H1 (cell line): ENCODE data around the gene GRID2. TPM values are rescaled to one million over a fixed set of nuclear protein-coding genes. Genes with fewer than 3 reads are reported as not detected.

ENCODE experiments used
- CTCF ChIA-PET: fragments of 300-600 bp; sonication (Branson Sonifier 250); formaldehyde crosslinking; loops from one replicate; lab custom pipeline; 2021; ENCODE audit not compliant: partially characterized antibody; lab: Charles Lee
- POLR2A ChIA-PET: fragments of 300-600 bp; sonication (Branson Sonifier 250); formaldehyde crosslinking; loops from one replicate; lab custom pipeline; 2021; ENCODE audit warnings: inconsistent platforms; ENCODE audit not compliant: partially characterized antibody; lab: Charles Lee
- DNase-seq, 2 experiments: peaks; one replicate each; pipeline versions ENCODE4 v3.0.0 to v3.0.0-alpha.2; 2010 to 2022; ENCODE audit warnings: low spot score in 2 of 2, low read depth in 1 of 2, mixed read lengths in 1 of 2
- FAIRE-seq: peaks from 2 replicates; lab custom pipeline; 2011; peaks lifted over from hg19 to GRCh38; lab: Jason Lieb, UNC
- H2AFZ ChIP-seq: 2 replicates; pipeline ENCODE4 v1.8.1; 2012; ENCODE audit warnings: low read length, inconsistent platforms
- H2AK5ac ChIP-seq: 2 replicates; pipeline ENCODE4 v1.6.1; 2013; ENCODE audit warnings: low read depth, low read length
- H2BK120ac ChIP-seq: replicated peaks from 2 replicates; pipeline ENCODE3; 2013; ENCODE audit warnings: low read depth, low read length, inconsistent platforms
- H2BK12ac ChIP-seq: 2 replicates; pipeline ENCODE4 v1.6.1; 2013; ENCODE audit warnings: low read depth, low read length
- H2BK15ac ChIP-seq: 2 replicates; pipeline ENCODE4 v1.6.1; 2013; ENCODE audit warnings: low read length
- H2BK20ac ChIP-seq: 2 replicates; pipeline ENCODE4 v1.6.1; 2013; ENCODE audit warnings: low read length
- H2BK5ac ChIP-seq: 2 replicates; pipeline ENCODE4 v1.6.1; 2013; ENCODE audit warnings: low read depth, low read length
- H3K14ac ChIP-seq: 2 replicates; pipeline ENCODE4 v1.6.1; 2013; ENCODE audit warnings: inconsistent platforms; ENCODE audit not compliant: insufficient read length
- H3K18ac ChIP-seq: 2 replicates; pipeline ENCODE4 v1.6.1; 2013; ENCODE audit warnings: low read length; ENCODE audit errors: extremely low read depth
- H3K23ac ChIP-seq: 2 replicates; pipeline ENCODE4 v1.6.1; 2013; ENCODE audit warnings: inconsistent platforms; ENCODE audit not compliant: insufficient read length
- H3K23me2 ChIP-seq: 2 replicates; pipeline ENCODE4 v1.6.1; 2013; ENCODE audit warnings: low read depth, low read length
- H3K27ac ChIP-seq: 2 replicates; pipeline ENCODE4 v1.6.1; 2011; ENCODE audit warnings: low read depth, low read length, inconsistent platforms
- H3K27me3 ChIP-seq, 4 experiments: replicated peaks in 1 of 4; 1 replicate in 1 of 4; 2 replicates in 3 of 4; pipeline versions ENCODE4 v1.6.1 to v1.8.1; 2011 to 2013; ENCODE audit warnings: low read length in 3 of 4, mild to moderate bottlenecking in 3 of 4, inconsistent platforms in 2 of 4, mixed read lengths in 2 of 4, moderate library complexity in 1 of 4; ENCODE audit not compliant: control insufficient read depth in 3 of 4, insufficient read depth in 3 of 4; ENCODE audit errors: extremely low read depth in 1 of 4
- H3K36me3 ChIP-seq, 4 experiments: 2 replicates each; pipeline versions ENCODE4 v1.6.1 to v1.8.1; 2011 to 2013; ENCODE audit warnings: mild to moderate bottlenecking in 4 of 4, low read length in 3 of 4, moderate library complexity in 2 of 4, control low read depth in 1 of 4, inconsistent platforms in 1 of 4; ENCODE audit not compliant: insufficient read depth in 4 of 4, control insufficient read depth in 2 of 4
- H3K4ac ChIP-seq: replicated peaks from 2 replicates; pipeline ENCODE3; 2013; ENCODE audit warnings: low read length, low read depth, mixed read lengths, inconsistent platforms; ENCODE audit not compliant: insufficient read length
- H3K4me1 ChIP-seq, 4 experiments: replicated peaks in 1 of 4; 1 replicate in 1 of 4; 2 replicates in 3 of 4; pipeline versions ENCODE4 v1.6.1 to v1.8.1; 2011 to 2013; ENCODE audit warnings: low read length in 3 of 4, inconsistent platforms in 2 of 4, mixed read lengths in 1 of 4; ENCODE audit not compliant: insufficient read depth in 4 of 4, control insufficient read depth in 3 of 4
- H3K4me2 ChIP-seq, 2 experiments: 2 replicates each; pipeline versions ENCODE4 v1.6.1 to v1.8.1; 2011 to 2013; ENCODE audit warnings: low read depth in 2 of 2, low read length in 2 of 2, control low read depth in 1 of 2, inconsistent platforms in 1 of 2, mild to moderate bottlenecking in 1 of 2; ENCODE audit not compliant: insufficient read depth in 1 of 2
- H3K4me3 ChIP-seq, 4 experiments: fragments of 200-600, 300-600 bp in 1 of 4; sonication (generic), shearing (Covaris generic), sonication (Bioruptor Twin) in 1 of 4; 2 replicates each; pipeline versions ENCODE4 v1.5.1 to v1.8.1; 2011 to 2016; ENCODE audit warnings: low read length in 4 of 4, low read depth in 3 of 4, control low read depth in 2 of 4, inconsistent platforms in 2 of 4, mild to moderate bottlenecking in 2 of 4, mixed read lengths in 1 of 4, moderate library complexity in 1 of 4; ENCODE audit not compliant: insufficient read depth in 2 of 4; ENCODE audit errors: extremely low read depth in 1 of 4
- H3K56ac ChIP-seq: replicated peaks from 2 replicates; pipeline ENCODE3; 2013; ENCODE audit warnings: low read depth, mild to moderate bottlenecking, mixed read lengths, low read length, inconsistent platforms; ENCODE audit not compliant: insufficient read length
- H3K79me1 ChIP-seq: 2 replicates; pipeline ENCODE4 v1.6.1; 2013; ENCODE audit warnings: low read depth, low read length, control low read depth
- H3K79me2 ChIP-seq, 2 experiments: 2 replicates each; pipeline versions ENCODE4 v1.6.1 to v1.8.1; 2012 to 2013; ENCODE audit warnings: low read length in 2 of 2, mild to moderate bottlenecking in 2 of 2, inconsistent platforms in 1 of 2; ENCODE audit not compliant: insufficient read depth in 2 of 2, control insufficient read depth in 1 of 2
- H3K9ac ChIP-seq, 4 experiments: replicated peaks in 1 of 4; 1 replicate in 1 of 4; 2 replicates in 3 of 4; pipeline versions ENCODE4 v1.6.1 to v1.8.1; 2011 to 2013; ENCODE audit warnings: low read depth in 3 of 4, low read length in 3 of 4, control low read depth in 2 of 4, mild to moderate bottlenecking in 2 of 4, moderate library complexity in 2 of 4, inconsistent platforms in 1 of 4; ENCODE audit errors: extremely low read depth in 1 of 4
- H3K9me3 ChIP-seq, 2 experiments: 2 replicates each; pipeline versions ENCODE4 v1.6.1 to v1.8.1; 2012 to 2013; ENCODE audit warnings: mild to moderate bottlenecking in 2 of 2, moderate library complexity in 2 of 2, control low read depth in 1 of 2, inconsistent platforms in 1 of 2, low read depth in 1 of 2, low read length in 1 of 2, mixed read lengths in 1 of 2; ENCODE audit not compliant: insufficient read depth in 2 of 2
- H4K20me1 ChIP-seq, 2 experiments: replicated peaks in 1 of 2; 2 replicates each; pipeline versions ENCODE3 to v1.8.1; 2011 to 2013; ENCODE audit warnings: inconsistent platforms in 2 of 2, low read length in 2 of 2, mild to moderate bottlenecking in 1 of 2; ENCODE audit not compliant: insufficient read depth in 2 of 2, control insufficient read depth in 1 of 2
- H4K5ac ChIP-seq: 2 replicates; pipeline ENCODE4 v1.6.1; 2013; ENCODE audit warnings: low read length, low read depth, mixed read lengths, inconsistent platforms; ENCODE audit not compliant: insufficient read length
- H4K8ac ChIP-seq: 2 replicates; pipeline ENCODE4 v1.8.0; 2013; ENCODE audit warnings: mild to moderate bottlenecking, moderate library complexity, low read length, inconsistent platforms; ENCODE audit not compliant: insufficient read depth; ENCODE audit errors: extremely low read depth
- H4K91ac ChIP-seq: replicated peaks from 2 replicates; pipeline ENCODE3; 2013; ENCODE audit warnings: low read length, mixed read lengths, inconsistent platforms; ENCODE audit not compliant: insufficient read length
- CBX5 ChIP-seq: fragments of 300-800, 300-1000 bp; sonication (generic); IDR thresholded peaks from 2 replicates; pipeline ENCODE4 v1.7.1; 2016; ENCODE audit warnings: antibody characterized with exemption, low read length, low read depth
- CHD1 ChIP-seq: IDR thresholded peaks from 2 replicates; pipeline ENCODE4 v1.6.1; 2012; ENCODE audit warnings: low read depth, low read length, improper control_type of control experiment
- CTBP2 ChIP-seq: IDR thresholded peaks from 2 replicates; pipeline ENCODE4 v1.7.0; 2011; ENCODE audit warnings: borderline replicate concordance, mild to moderate bottlenecking, moderate library complexity, mixed read lengths, low read length; ENCODE audit not compliant: insufficient read depth, insufficient read length
- EGR1 ChIP-seq: IDR thresholded peaks from 2 replicates; pipeline ENCODE4 v1.6.1; 2011; ENCODE audit warnings: low read depth, low read length, borderline replicate concordance
- EZH2 ChIP-seq: fragments of 200-600 bp; sonication (generic); IDR thresholded peaks from 2 replicates; pipeline ENCODE4 v1.7.1; 2012; ENCODE audit warnings: low read depth, mild to moderate bottlenecking, moderate library complexity, low read length, inconsistent platforms; ENCODE audit not compliant: severe bottlenecking
- GABPA ChIP-seq: IDR thresholded peaks from 2 replicates; pipeline ENCODE4 v1.6.1; 2011; ENCODE audit warnings: mild to moderate bottlenecking, low read length, moderate library complexity, borderline replicate concordance; ENCODE audit not compliant: insufficient read depth
- GTF2F1 ChIP-seq: IDR thresholded peaks from 2 replicates; pipeline ENCODE4 v1.6.1; 2012; ENCODE audit warnings: low read depth, low read length, improper control_type of control experiment, borderline replicate concordance
- HDAC2 ChIP-seq, 2 experiments: fragments of 300-600 bp in 1 of 2; sonication (generic) in 1 of 2; IDR thresholded peaks; 2 replicates each; pipeline ENCODE4 v1.6.1; 2011 to 2012; ENCODE audit warnings: low read depth in 2 of 2, low read length in 2 of 2, mild to moderate bottlenecking in 2 of 2, moderate library complexity in 2 of 2, borderline replicate concordance in 1 of 2, inconsistent platforms in 1 of 2
- JUN ChIP-seq: IDR thresholded peaks from 2 replicates; pipeline ENCODE4 v1.6.1; 2011; ENCODE audit warnings: low read depth, mild to moderate bottlenecking, improper control_type of control experiment, low read length
- MAFK ChIP-seq: IDR thresholded peaks from 2 replicates; pipeline ENCODE4 v1.6.1; 2012; ENCODE audit warnings: low read depth, mild to moderate bottlenecking, improper control_type of control experiment, low read length
- NRF1 ChIP-seq: IDR thresholded peaks from 2 replicates; pipeline ENCODE4 v1.6.1; 2011; ENCODE audit warnings: mild to moderate bottlenecking, low read depth, low read length, improper control_type of control experiment
- PHF8 ChIP-seq: fragments of 200-600 bp; sonication (generic); conservative IDR thresholded peaks from 2 replicates; pipeline ENCODE4 v1.7.1; 2012; ENCODE audit warnings: low read depth, mild to moderate bottlenecking, inconsistent platforms, low read length, moderate library complexity
- POU5F1 ChIP-seq: IDR thresholded peaks from 2 replicates; pipeline ENCODE4 v1.6.1; 2011; ENCODE audit warnings: low read depth, mild to moderate bottlenecking, low read length, moderate library complexity
- RBBP5 ChIP-seq: IDR thresholded peaks from 2 replicates; pipeline ENCODE4 v1.7.1; 2012; ENCODE audit warnings: low read depth, mild to moderate bottlenecking, inconsistent platforms, low read length, moderate library complexity, borderline replicate concordance
- SIRT6 ChIP-seq: IDR thresholded peaks from one replicate; pipeline ENCODE4 v1.7.1; 2012; ENCODE audit warnings: low read length, inconsistent platforms
- SIX5 ChIP-seq: IDR thresholded peaks from 2 replicates; pipeline ENCODE4 v1.6.1; 2011; ENCODE audit warnings: mild to moderate bottlenecking, low read depth, low read length
- polyA plus RNA-seq, 7 experiments: library from polyadenylated mRNA; depleted of rRNA in 3 of 7; stranded (reverse) in 5 of 7; unstranded in 2 of 7; fragments of >200 nt in 5 of 7; fragments of 200-250 nt in 2 of 7; gene quantifications; 1 replicate in 5 of 7; 2 replicates in 1 of 7; 4 replicates in 1 of 7; pipeline versions ENCODE4 v1.2.1 to v1.2.3, GENCODE V29; 2011 to 2013; ENCODE audit warnings: missing spikeins in 2 of 7, mixed read lengths in 2 of 7
- total RNA-seq: library from RNA; stranded (reverse); fragmentation: NEBNext Ultra II Directional; extraction: Animal tissue kit (Norgen Biotek cat#: 25700); gene quantifications from 2 replicates; pipeline ENCODE4 v1.2.1, GENCODE V29; 2021

Gene GRID2
- total and polyA plus RNA-seq, 2 of the 8 experiments (the other 6 are each of a cell fraction or from before 2014, with no cell fraction given): 31.1 to 81.9 TPM

DNA sequence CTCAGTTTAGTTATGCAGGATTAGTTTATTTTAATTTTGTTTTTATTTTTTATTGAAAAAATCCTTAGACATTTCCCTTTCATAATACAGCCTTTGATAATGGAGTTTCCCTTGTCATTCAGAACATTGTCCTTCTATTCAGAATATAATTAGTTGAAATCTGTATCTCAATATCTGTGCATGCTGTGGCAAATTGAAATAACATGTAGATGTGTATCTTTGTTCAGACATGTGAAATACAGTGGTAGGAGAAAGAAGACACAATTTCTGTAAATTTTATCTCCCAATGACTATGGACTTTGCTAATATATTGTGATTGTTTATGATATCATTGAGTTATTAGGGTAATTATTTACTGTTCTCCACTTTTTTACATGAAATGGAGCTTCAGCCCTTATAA, 353.9 kb downstream of the GRID2 start:
- no peak overlapping the region for H3K4me3 ChIP-seq
- FAIRE-seq (no peak), DNase-seq (no peak)
- H4K20me1 ChIP-seq: peaks cover 0 to 7% of the 10 kb centered on the region in 2 experiments
- no peak overlapping the region for H4K91ac ChIP-seq
- no peak overlapping the region for H2BK12ac ChIP-seq
- H2BK5ac ChIP-seq: no peak overlapping the region
- no peaks in the 10 kb centered on the region for H3K9me3 ChIP-seq
- H4K5ac ChIP-seq: no peak overlapping the region
- H3K4me2 ChIP-seq: no peak overlapping the region
- no peak overlapping the region for H3K56ac ChIP-seq
- H3K27me3 ChIP-seq: no peaks in the 10 kb centered on the region
- no peak overlapping the region for H3K18ac ChIP-seq
- no peaks in the 10 kb centered on the region for H3K4me1 ChIP-seq
- H3K23ac ChIP-seq: no peak overlapping the region
- H3K36me3 ChIP-seq: no peaks in the 10 kb centered on the region
- H3K79me2 ChIP-seq: peaks cover 0 to 83% of the 10 kb centered on the region in 2 experiments; a peak in 3 of 4 replicates
- no peak overlapping the region for H3K14ac ChIP-seq
- CTCF ChIA-PET: no interaction called here
- H3K4ac ChIP-seq: no peak overlapping the region
- no peak overlapping the region for H2AK5ac ChIP-seq
- POLR2A ChIA-PET: no interaction called here
- H3K23me2 ChIP-seq: no peaks in the 10 kb centered on the region
- no peaks in the 10 kb centered on the region for H3K79me1 ChIP-seq
- no peak overlapping the region for H2AFZ ChIP-seq
- no peak overlapping the region for H2BK15ac ChIP-seq
- no peak overlapping the region for H4K8ac ChIP-seq
- no peak overlapping the region for H3K27ac ChIP-seq
- no peak overlapping the region for H3K9ac ChIP-seq
- H2BK120ac ChIP-seq: no peak overlapping the region
- no peak overlapping the region for H2BK20ac ChIP-seq
- TF ChIP-seq CTBP2 (no peak), GABPA (no peak), PHF8 (no peak), NRF1 (no peak), EGR1 (no peak), MAFK (no peak), SIRT6 (no peak), POU5F1 (no peak), RBBP5 (no peak), CBX5 (no peak), EZH2 (no peak), GTF2F1 (no peak), SIX5 (no peak), JUN (no peak), HDAC2 (IDR thresholded peaks at IDR 0.05; ENCODE audit: borderline replicate concordance in 1 of 2, low read depth in 2 of 2, low read length in 2 of 2) (no peak), CHD1 (no peak)
